Activated T-cell treated with anti-CD3 and anti-CD28 coated beads, Interleukin-2, amount 50 U/mL, for 24 hours (primary cell): Measurements from ENCODE around the gene OMP.

Experiments used
- DNase-seq: peaks from one replicate; pipeline ENCODE4 v3.0.0-alpha.2; 2020
- H3K27ac Mint-ChIP-seq: 2 replicates; pipeline ENCODE4 v1.8.0; 2020; ENCODE audit warnings: mild to moderate bottlenecking, mixed read lengths
- H3K27me3 Mint-ChIP-seq: 2 replicates; pipeline ENCODE4 v1.8.0; 2020; ENCODE audit warnings: mixed read lengths
- H3K36me3 Mint-ChIP-seq: 2 replicates; pipeline ENCODE4 v1.8.0; 2020; ENCODE audit warnings: low read depth, mixed read lengths
- H3K4me1 Mint-ChIP-seq: 2 replicates; pipeline ENCODE4 v1.8.0; 2020; ENCODE audit warnings: low read depth, mixed read lengths
- H3K4me3 Mint-ChIP-seq: 2 replicates; pipeline ENCODE4 v1.8.0; 2020; ENCODE audit warnings: mild to moderate bottlenecking, moderate library complexity, mixed read lengths
- H3K9me3 Mint-ChIP-seq: 2 replicates; pipeline ENCODE4 v1.8.0; 2020; ENCODE audit warnings: mixed read lengths

The OMP gene

DNA sequence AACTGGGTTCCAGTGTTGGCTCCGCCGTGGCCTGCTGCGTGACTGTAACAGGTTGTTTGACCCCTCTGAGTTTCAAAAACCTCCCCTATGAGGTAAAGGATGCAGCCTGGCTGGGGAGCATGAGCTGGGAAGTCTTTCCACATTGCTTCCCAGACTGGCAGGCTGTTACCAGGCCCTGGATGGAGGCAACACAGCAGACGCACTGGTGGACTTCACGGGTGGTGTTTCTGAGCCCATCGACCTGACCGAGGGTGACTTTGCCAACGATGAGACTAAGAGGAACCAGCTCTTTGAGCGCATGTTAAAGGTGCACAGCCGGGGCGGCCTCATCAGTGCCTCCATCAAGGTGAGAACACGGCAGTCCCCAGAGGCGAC, 11.4 kb downstream of the OMP start:
- H3K4me3 Mint-ChIP-seq: no peak overlapping the region
- H3K27ac Mint-ChIP-seq: no peak overlapping the region
- no peaks in the 10 kb centered on the region for H3K9me3 Mint-ChIP-seq
- DNase-seq: no peak
- H3K4me1 Mint-ChIP-seq: peaks cover 1% of the 10 kb centered on the region
- no peaks in the 10 kb centered on the region for H3K36me3 Mint-ChIP-seq
- no peaks in the 10 kb centered on the region for H3K27me3 Mint-ChIP-seq

GRCh38 chr11:77115181-77115611, 12.6 kb downstream of the OMP start:
- no peak for DNase-seq
- H3K4me1 Mint-ChIP-seq: peaks cover 1% of the 10 kb centered on the region
- H3K4me3 Mint-ChIP-seq: no peak overlapping the region
- H3K36me3 Mint-ChIP-seq: no peaks in the 10 kb centered on the region
- H3K9me3 Mint-ChIP-seq: no peaks in the 10 kb centered on the region
- no peak overlapping the region for H3K27ac Mint-ChIP-seq
- H3K27me3 Mint-ChIP-seq: no peaks in the 10 kb centered on the region

- DNase-seq: no peak
- no peaks in the 10 kb centered on the region for H3K27me3 Mint-ChIP-seq
- H3K36me3 Mint-ChIP-seq: no peaks in the 10 kb centered on the region
- no peak overlapping the region for H3K4me3 Mint-ChIP-seq
- no peaks in the 10 kb centered on the region for H3K9me3 Mint-ChIP-seq
- peaks cover 1% of the 10 kb centered on the region for H3K4me1 Mint-ChIP-seq
- no peak overlapping the region for H3K27ac Mint-ChIP-seq
Measured at GRCh38 chr11:77115956-77116355, 13.3 kb downstream of the OMP start.

- no peaks in the 10 kb centered on the region for H3K36me3 Mint-ChIP-seq
- H3K27me3 Mint-ChIP-seq: no peaks in the 10 kb centered on the region
- H3K9me3 Mint-ChIP-seq: no peaks in the 10 kb centered on the region
- no peak overlapping the region for H3K27ac Mint-ChIP-seq
- DNase-seq: no peak
- no peak overlapping the region for H3K4me3 Mint-ChIP-seq
- peaks cover 1% of the 10 kb centered on the region for H3K4me1 Mint-ChIP-seq
Measured at GRCh38 chr11:77117492-77117891, 14.9 kb downstream of the OMP start.

- no peak for DNase-seq
- Mint-ChIP-seq H3K9me3 (no peaks in the 10 kb centered on the region), H3K36me3 (no peaks in the 10 kb centered on the region), H3K27ac (no peak overlapping the region), H3K4me3 (no peak overlapping the region), H3K4me1 (peaks cover 1% of the 10 kb centered on the region), H3K27me3 (no peaks in the 10 kb centered on the region)
Measured at GRCh38 chr11:77118086-77118485, 15.4 kb downstream of the OMP start.

DNA sequence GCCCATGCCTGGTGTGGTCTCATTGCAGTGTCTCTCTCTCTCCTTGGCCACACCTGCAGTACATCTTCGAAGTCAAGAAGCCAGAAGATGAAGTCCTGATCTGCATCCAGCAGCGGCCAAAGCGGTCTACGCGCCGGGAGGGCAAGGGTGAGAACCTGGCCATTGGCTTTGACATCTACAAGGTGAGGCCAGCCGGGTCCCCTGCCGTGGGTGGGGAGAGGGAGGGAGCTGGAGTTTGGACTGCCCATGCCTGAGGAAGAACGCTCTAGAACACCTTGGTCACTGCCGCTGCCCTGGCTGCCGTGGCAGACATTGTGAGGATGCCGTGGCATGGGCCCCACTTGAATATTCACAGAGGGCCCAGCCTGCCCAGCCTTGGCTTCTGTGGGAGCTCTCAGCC, 16.3 kb downstream of the OMP start:
- DNase-seq: no peak
- H3K4me3 Mint-ChIP-seq: no peak overlapping the region
- no peaks in the 10 kb centered on the region for H3K36me3 Mint-ChIP-seq
- no peak overlapping the region for H3K27ac Mint-ChIP-seq
- H3K4me1 Mint-ChIP-seq: no peaks in the 10 kb centered on the region
- no peaks in the 10 kb centered on the region for H3K27me3 Mint-ChIP-seq
- no peaks in the 10 kb centered on the region for H3K9me3 Mint-ChIP-seq

DNA sequence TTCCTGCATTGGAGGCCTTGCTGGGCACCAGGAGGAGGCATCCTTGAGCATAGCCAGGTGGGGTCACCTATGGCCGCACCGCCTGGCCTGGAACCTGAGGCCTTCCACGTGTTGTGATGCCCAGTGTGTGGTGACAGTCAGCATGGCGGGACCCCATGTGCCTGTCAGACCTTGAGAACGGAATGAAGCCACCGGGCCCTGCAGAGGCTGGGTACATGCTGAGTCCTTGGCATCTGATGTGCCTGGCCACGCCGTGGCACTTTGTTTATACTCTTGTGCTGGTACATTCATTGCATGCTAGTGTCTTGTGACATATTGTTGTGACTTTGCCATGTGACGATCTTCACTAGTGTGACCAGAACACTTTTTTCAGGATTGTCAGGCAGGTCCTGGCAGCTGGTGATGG, 16.9 kb downstream of the OMP start:
- H3K4me1 Mint-ChIP-seq: no peaks in the 10 kb centered on the region
- H3K4me3 Mint-ChIP-seq: no peak overlapping the region
- no peaks in the 10 kb centered on the region for H3K9me3 Mint-ChIP-seq
- no peak for DNase-seq
- H3K27ac Mint-ChIP-seq: no peak overlapping the region
- H3K36me3 Mint-ChIP-seq: no peaks in the 10 kb centered on the region
- H3K27me3 Mint-ChIP-seq: no peaks in the 10 kb centered on the region

DNA sequence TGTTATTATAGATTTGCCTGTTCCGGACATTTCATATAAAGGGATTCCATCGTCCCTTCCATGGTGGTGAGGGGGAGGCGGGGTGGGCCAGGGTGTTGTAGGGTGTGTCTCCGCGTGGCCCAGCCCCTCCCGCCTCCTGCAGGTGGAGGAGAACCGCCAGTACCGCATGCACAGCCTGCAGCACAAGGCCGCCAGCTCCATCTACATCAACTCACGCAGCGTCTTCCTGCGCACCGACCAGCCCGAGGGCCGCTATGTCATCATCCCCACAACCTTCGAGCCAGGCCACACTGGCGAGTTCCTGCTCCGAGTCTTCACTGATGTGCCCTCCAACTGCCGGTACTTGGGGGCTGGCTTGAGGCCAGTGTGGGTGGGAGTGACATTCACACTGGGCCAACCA, 17.9 kb downstream of the OMP start:
- Mint-ChIP-seq H3K27ac (no peak overlapping the region), H3K36me3 (no peaks in the 10 kb centered on the region), H3K4me1 (no peaks in the 10 kb centered on the region), H3K9me3 (no peaks in the 10 kb centered on the region), H3K4me3 (no peak overlapping the region), H3K27me3 (no peaks in the 10 kb centered on the region)
- DNase-seq: no peak

- DNase-seq: no peak
- Mint-ChIP-seq H3K27ac (no peak overlapping the region), H3K4me3 (no peak overlapping the region), H3K36me3 (no peaks in the 10 kb centered on the region), H3K27me3 (peaks cover under 1% of the 10 kb centered on the region), H3K9me3 (no peaks in the 10 kb centered on the region), H3K4me1 (no peaks in the 10 kb centered on the region)
Measured at GRCh38 chr11:77121096-77121640, 18.5 kb downstream of the OMP start.

- Mint-ChIP-seq H3K4me3 (no peak overlapping the region), H3K9me3 (no peaks in the 10 kb centered on the region), H3K4me1 (peaks cover 3% of the 10 kb centered on the region), H3K27me3 (peaks cover 7% of the 10 kb centered on the region), H3K36me3 (no peaks in the 10 kb centered on the region), H3K27ac (no peak overlapping the region)
- DNase-seq: no peak
Measured at GRCh38 chr11:77121876-77122575, 19.4 kb downstream of the OMP start.

GRCh38 chr11:77122576-77123212, 20.1 kb downstream of the OMP start:
- peaks cover 8% of the 10 kb centered on the region for H3K4me1 Mint-ChIP-seq
- no peak overlapping the region for H3K4me3 Mint-ChIP-seq
- H3K27ac Mint-ChIP-seq: no peak overlapping the region
- peaks cover 9% of the 10 kb centered on the region for H3K27me3 Mint-ChIP-seq
- H3K36me3 Mint-ChIP-seq: no peaks in the 10 kb centered on the region
- no peaks in the 10 kb centered on the region for H3K9me3 Mint-ChIP-seq
- DNase-seq: no peak

- H3K4me1 Mint-ChIP-seq: peaks cover 14% of the 10 kb centered on the region
- no peak overlapping the region for H3K27ac Mint-ChIP-seq
- DNase-seq: no peak
- peaks cover 13% of the 10 kb centered on the region for H3K27me3 Mint-ChIP-seq
- no peaks in the 10 kb centered on the region for H3K9me3 Mint-ChIP-seq
- no peak overlapping the region for H3K4me3 Mint-ChIP-seq
- no peaks in the 10 kb centered on the region for H3K36me3 Mint-ChIP-seq
Measured at GRCh38 chr11:77123591-77123990, 21.0 kb downstream of the OMP start.

- no peaks in the 10 kb centered on the region for H3K36me3 Mint-ChIP-seq
- peaks cover 14% of the 10 kb centered on the region for H3K4me1 Mint-ChIP-seq
- no peaks in the 10 kb centered on the region for H3K9me3 Mint-ChIP-seq
- no peak overlapping the region for H3K27ac Mint-ChIP-seq
- H3K27me3 Mint-ChIP-seq: peaks cover 13% of the 10 kb centered on the region
- no peak overlapping the region for H3K4me3 Mint-ChIP-seq
- no peak for DNase-seq
Measured at GRCh38 chr11:77124041-77124440, 21.4 kb downstream of the OMP start.

- no peaks in the 10 kb centered on the region for H3K36me3 Mint-ChIP-seq
Measured at GRCh38 chr11:77124488-77124887, 21.8 kb downstream of the OMP start.

DNA sequence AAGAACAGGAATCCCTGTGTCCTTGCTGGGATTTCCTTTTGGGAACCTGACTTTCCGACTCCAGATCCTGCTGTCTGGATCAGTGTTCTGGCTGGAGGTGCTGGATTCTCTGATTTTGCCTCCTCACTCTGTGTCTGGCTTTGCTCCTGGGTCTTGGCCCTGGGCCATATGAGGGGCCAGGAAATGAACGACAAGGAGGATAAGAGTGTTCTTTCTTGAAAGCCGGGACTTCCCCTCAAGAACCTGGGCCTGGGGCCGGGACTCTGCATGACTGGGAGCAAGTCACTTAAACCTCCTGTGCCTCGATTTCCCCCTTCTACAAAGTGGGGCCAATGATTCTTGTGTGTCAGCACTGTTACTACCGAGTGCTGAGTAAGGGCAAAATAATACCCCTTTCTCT, 22.6 kb downstream of the OMP start:
- no peak for DNase-seq
- no peak overlapping the region for H3K27ac Mint-ChIP-seq
- no peaks in the 10 kb centered on the region for H3K9me3 Mint-ChIP-seq
- no peaks in the 10 kb centered on the region for H3K36me3 Mint-ChIP-seq
- peaks cover 13% of the 10 kb centered on the region for H3K27me3 Mint-ChIP-seq
- H3K4me3 Mint-ChIP-seq: no peak overlapping the region
- H3K4me1 Mint-ChIP-seq: peaks cover 14% of the 10 kb centered on the region

More at GRCh38 chr11:77124488-77124887, 21.8 kb downstream of the OMP start:
- peaks cover 13% of the 10 kb centered on the region for H3K27me3 Mint-ChIP-seq
- H3K27ac Mint-ChIP-seq: no peak overlapping the region
- DNase-seq: no peak
- no peak overlapping the region for H3K4me3 Mint-ChIP-seq
- peaks cover 14% of the 10 kb centered on the region for H3K4me1 Mint-ChIP-seq
- H3K9me3 Mint-ChIP-seq: no peaks in the 10 kb centered on the region
